GM12872 (cell line): ENCODE results near the gene FBXO17.

Source experiments
- CTCF ChIP-seq: IDR thresholded peaks from 3 replicates; pipeline ENCODE4 v1.5.1; 2011; ENCODE audit warnings: low read depth, mild to moderate bottlenecking, low read length, moderate library complexity; ENCODE audit not compliant: insufficient read depth

The FBXO17 gene

DNA sequence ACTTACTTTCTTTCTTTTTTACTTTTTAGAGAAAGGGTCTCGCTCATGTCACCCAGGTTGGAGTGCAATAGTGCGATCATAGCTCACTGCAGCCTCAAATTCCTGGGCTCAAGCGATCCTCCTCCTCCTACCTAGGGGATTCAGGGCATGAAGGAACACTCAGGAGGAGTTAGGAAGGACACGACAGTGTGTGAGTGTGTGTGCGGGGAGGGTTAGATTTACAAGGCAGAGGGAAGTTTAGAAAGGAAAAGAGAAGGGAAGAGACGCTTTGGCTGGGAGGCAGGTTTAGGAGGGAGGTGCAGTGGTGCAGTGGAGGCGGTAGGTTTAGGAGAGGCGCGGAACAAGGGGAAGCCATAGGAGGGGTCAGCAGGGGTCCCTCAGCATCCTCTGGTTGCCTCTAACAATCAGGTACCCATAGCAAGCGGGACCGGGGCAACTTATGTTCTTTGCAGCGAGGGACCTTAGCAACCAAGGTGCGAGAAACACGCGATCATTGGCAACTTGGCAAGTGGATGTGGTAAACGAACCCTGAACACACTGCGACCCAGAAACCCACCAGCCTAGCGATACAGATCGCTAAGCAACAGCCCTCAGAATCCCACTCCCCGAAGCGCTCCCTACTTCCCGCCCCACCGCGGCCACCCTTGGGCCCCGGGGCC, 76.6 kb downstream of the FBXO17 start:
- no peak for TF ChIP-seq CTCF

GRCh38 chr19:38894968-38895367, 80.6 kb downstream of the FBXO17 start:
- TF ChIP-seq CTCF, result no peak

DNA sequence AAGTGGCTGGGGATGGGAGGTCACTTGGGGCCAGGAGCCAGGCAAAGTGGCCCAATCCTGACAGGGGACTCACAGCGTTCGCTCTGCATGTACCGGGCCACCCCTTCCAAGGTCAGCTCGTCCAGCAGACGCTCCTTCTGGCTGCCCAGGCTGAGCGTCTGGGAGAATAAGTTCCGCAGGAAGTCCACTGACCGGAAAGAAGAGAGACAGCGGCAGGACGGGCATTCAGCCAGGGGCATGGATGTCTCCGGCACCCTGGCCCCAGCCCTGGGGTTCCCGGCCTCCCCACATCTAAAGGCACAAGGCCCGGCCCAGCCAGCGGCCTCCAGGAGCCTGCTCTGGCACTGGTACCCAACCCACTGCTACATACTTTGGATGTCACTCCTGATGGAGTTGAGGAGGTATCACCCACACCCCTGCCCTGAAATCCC, 82.2 kb downstream of the FBXO17 start:
- TF ChIP-seq CTCF, result no peak

DNA sequence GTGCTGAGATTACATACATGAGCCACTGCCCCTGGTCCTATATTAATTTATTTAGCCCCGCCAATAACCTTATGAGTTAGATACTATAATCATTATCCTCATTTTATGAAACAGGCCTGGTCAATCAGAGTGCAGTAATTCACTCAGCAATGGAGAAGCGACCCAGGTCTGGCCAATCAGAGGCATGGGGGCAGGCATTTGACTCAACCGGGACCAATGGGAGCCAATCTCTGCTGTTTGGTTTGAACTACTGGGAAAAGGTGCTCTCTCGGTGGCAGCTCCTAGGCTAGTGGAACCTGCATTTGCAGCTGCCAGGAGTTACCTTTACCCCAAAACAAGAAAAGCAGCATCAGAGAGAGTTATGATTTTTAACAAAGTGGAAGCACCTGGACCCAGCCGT, 82.7 kb downstream of the FBXO17 start:
- TF ChIP-seq CTCF, result no peak

GRCh38 chr19:38891771-38892170, 83.8 kb downstream of the FBXO17 start:
- no peak for TF ChIP-seq CTCF
